Measurements from ENCODE around the gene THEM5.
"Not testable (repeated sequence)": the region's sequence is repeated elsewhere in the genome, so short reads cannot be mapped to it uniquely, and the experiment has no call there.

The THEM5 gene

DNA sequence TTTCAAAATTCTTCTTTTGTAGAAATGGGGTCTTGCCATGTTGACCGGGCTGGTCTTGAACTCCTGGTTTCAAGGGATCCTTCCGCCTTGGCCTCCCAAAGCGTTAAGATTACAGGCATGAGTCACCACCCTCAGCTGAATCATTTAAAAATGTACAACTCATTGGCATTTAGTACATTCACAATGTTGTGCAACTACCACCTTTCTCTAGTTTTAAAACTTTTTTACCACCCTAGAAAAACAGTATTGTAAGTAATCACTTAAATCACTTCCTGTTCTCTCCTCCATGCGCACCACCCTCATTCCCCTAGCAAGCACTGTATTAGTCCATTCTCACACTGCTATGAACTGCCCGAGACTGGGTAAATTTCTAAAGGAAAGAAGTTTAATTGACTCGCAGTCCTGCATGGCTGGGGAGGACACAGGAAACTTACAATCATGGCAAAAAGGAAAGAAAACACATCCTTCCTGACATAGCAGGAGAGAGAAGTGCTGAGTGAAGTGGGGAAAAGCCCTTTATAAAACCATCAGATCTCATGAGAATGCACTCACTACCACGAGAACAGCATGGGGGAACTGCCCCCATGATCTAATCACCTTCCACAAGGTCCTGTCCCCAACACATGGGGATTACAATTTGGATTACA lies 14.4 kb upstream of the THEM5 start:
- no peak for DNase-seq (ENCODE audit: low read depth)

DNA sequence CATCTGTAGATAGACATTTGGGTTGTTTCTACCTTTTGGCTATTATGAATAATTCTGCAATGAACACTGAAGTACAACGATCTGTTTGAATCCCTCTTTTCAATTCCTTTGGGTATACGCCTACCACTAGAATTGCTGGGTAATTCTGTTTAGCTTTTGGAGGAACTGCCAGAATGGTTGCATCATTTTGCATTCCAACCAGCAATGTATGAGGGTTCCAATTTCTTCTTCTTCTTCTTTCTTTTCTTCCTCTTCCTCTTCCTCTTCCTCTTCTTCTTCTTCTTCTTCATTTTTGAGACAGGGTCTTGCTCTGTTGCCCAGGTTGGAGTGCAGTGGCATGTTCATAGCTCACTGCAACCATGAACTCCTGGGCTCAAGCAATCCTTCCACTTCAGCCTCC lies 13.8 kb upstream of the THEM5 start:
- DNase-seq (ENCODE audit: low read depth): no peak

DNA sequence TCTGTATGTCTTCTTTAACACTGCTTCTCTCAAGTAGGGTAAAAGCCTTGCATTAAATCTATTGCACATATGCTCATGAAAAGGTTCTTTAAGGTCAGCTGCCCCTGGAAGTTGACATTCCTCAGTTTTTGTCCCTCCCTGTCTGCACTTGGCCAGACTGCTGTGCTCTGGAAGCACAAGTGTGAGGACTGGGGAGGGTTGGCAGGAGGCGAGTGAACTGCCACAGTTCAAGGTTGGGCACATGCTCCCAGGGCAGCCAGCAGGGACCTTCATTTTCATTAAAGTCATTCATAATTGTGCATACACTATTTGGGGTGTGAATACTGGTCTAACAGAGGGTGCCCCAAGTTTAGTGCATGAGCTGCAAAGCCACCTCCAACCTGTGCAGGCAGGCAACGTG lies 10.9 kb upstream of the THEM5 start:
- no peak for DNase-seq (ENCODE audit: low read depth)

GRCh38 chr1:151862604-151863003 lies 9.1 kb upstream of the THEM5 start:
- DNase-seq (ENCODE audit: low read depth): no peak

DNA sequence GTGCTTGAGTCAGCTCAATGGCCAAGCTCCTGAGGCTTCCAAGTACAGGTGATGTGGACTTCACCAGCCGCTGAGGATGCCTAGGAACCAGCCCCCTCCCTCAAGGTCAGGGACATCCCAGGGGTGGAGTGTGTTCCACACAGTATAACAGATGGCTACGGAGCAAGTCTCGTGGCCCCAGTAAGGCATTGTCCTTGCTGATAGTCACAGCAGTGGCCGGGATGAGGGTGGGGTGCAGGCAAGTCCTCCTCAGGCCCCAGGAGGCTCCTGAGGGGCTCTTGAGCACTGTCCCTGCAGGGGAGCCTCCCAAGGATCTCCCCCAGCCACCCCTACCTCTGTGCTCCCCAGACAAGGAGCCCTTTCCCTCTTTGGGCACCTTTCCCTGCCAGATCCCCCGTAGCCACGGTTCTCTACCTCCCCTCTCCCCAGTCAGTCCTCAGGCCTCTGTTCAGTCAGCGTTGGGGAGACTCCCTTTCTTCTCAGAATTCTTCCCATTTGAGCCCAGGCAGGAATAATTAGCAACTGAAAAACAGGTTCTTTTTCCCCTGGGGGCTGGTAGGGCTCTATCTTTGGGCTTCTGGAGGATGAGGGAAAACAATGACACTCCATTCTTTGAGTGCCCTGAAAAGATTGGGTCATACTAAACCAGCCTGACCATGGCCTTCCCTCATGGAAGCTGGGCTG lies 7.1 kb upstream of the THEM5 start:
- no peak for DNase-seq (ENCODE audit: low read depth)

GRCh38 chr1:151859891-151860293 lies 6.4 kb upstream of the THEM5 start:
- DNase-seq (ENCODE audit: low read depth): no peak

GRCh38 chr1:151858886-151859665 lies 5.6 kb upstream of the THEM5 start:
- no peak for DNase-seq (ENCODE audit: low read depth)

GRCh38 chr1:151858030-151858746 lies 4.7 kb upstream of the THEM5 start:
- DNase-seq (ENCODE audit: low read depth): no peak

- DNase-seq (ENCODE audit: low read depth): no peak
Observed at GRCh38 chr1:151855933-151856332, 2.4 kb upstream of the THEM5 start.

- DNase-seq (ENCODE audit: low read depth): not testable (repeated sequence)
Observed at GRCh38 chr1:151855516-151855915, 2.0 kb upstream of the THEM5 start.

DNA sequence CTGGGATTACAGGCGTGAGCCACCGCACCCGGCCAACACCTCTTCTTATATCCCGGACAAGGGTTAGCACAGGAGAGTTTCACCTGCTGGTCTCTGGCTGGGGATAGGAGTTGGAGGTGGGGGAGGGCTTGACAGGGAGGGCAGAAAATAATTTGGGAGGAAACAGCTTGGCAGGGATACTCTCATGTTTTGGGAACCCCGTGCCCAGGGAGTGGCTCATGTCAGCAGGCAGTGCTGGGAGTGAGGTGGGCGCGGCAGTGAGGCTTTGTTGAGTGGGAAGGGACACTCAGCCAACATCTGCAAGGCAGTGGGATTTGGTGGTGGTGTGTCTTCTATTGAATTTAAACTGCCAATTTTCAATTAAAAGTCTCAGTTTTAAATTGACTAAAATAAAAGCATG lies 1.1 kb upstream of the THEM5 start:
- DNase-seq (ENCODE audit: low read depth): no peak

DNA sequence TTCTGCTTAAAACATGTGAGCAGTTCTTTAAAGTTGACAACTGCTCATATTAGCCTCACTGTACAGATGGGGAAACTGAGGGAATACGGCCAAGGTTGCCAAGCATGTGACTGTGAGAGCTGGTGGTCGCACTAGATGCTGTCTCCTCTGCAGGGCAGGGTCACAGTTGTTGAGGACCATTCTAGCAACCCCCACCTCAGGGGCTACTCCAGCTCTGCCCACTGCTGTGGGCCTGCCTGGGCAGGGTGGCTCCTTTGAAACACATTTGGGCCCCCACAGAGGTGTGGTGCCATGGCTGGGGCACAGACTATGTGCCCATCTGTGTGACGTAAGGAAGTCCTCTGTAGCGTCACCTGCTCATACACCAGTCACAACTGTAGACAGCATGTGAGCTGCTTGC lies 779 bp downstream of the THEM5 start:
- DNase-seq (ENCODE audit: low read depth): no peak

- no peak for DNase-seq (ENCODE audit: low read depth)
Observed at GRCh38 chr1:151851886-151852285, 1.6 kb downstream of the THEM5 start.

GRCh38 chr1:151849871-151850270 lies 3.6 kb downstream of the THEM5 start:
- DNase-seq (ENCODE audit: low read depth): no peak

GRCh38 chr1:151849126-151849525 lies 4.4 kb downstream of the THEM5 start:
- no peak for DNase-seq (ENCODE audit: low read depth)

DNA sequence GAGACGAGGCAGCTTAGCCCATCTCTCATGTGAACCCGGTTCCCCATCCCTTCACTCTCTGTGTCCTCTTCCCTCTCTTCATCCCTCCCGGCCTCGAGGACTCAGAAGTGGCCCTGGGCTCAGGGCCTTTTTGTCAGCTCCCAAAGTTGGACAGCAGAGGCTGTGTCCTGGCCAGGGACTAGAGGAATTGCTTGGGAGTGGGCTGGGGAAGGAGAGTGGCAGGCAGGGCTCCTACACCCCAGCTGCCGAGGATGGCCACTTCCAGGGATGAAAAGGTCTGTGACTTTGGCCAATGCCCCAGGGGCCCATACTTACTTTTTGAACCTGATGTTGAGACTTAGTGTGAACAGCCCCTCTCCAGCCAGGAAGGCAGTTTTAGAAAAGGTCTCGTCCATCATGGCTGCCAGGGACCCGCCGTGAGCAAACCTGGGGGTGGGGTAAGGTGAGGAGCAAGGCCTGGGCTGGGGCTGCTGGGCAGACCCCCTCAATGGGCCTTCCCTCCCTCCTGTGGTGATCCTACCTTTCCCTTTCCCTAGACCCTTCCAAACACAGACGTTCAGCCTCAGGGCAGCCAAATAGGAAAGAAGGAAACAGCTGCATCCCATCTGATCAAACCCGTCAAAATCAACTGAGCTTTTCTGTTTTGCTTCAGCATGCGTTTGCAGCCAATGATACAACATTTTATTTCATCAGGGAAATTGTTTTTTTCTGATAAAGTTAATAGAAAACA lies 5.5 kb downstream of the THEM5 start:
- no peak for DNase-seq (ENCODE audit: low read depth)

DNA sequence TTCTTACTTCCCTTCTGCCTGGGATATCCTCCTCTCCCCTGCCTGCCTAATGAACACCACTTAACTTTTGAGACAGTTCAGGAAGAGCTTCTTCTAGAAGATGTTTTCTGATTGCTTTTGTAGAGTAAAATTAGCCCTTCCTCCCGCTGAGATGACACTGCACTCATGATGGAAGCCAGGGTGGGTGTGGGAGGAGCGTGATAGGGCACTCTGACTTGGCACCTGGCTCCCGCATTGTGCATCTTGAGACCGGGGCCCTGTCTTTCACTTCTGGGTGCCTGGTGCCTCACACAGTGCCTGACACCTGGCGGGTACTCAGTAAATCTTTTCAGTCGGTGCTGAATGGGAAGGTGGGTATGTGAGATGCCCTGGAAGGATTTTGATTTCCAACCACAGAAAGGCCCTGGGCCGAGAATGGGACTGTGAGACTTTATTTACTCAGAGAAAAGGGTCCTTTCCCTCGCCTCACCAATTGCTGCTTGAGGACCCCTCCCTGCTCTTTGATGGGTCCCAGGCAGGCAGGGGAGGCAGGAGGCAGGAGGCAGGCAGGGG lies 6.8 kb downstream of the THEM5 start:
- no peak for DNase-seq (ENCODE audit: low read depth)

DNA sequence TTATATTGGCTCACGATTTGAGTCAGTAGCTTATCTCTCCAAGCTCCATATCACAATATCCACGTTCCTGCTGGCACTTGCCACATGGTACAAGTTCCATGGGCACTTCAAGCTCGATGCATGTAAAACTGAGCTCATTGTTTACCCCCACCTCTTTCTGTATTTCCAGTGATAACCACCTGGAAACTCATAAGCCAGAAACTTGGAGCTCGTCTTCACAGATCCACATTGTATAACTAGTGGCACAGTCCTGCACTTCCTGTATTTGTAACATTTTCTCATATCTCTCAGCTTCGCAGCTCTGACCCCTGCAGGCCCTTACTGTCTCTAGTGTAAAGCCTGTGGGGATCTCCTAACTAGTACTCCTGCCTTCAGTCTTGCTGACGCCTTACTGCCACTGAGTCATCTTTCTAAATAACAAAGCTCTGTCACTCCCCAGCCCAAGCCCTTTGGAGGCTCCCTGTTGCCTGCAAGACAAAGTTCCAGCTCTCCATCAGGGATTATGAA lies 7.4 kb downstream of the THEM5 start:
- DNase-seq (ENCODE audit: low read depth): no peak

DNA sequence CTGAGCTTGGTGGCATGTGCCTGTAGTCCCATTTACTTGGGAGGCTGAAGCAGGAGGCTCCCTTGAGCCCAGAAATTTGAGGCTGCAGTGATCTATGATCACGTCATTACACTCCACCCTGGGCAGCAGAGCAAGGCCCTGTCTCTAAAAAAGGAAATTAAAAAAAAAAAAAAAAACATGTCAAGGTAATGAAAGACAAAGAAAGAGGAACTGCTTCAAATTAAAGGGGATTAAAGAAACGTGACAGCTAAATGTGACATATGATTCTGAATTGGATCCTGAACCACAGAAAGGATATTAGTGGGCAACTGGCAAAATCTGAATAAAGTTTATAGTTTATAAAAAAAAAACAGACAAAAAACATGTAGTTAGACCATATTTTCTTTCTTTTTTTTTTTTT lies 10.1 kb downstream of the THEM5 start:
- no peak for DNase-seq (ENCODE audit: low read depth)

DNA sequence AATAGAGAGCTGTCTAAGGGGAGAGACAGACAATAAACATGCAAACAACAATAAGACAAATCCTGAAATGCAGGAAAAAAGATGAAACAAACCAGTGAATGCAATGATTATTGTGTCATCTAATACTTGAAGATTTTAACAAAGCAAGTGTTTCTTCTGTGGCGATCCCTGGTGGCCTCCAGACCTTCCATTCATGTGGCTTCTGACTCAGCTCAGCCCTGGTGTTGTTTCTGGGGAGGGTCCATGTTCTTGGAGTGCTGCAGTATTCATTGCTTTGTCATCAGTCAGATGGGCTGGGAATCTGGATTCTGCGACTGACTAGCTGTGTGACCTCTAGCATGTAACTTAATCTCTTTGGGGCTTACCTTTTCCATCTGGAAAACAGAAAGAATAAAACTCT lies 12.4 kb downstream of the THEM5 start:
- DNase-seq (ENCODE audit: low read depth): no peak

DNA sequence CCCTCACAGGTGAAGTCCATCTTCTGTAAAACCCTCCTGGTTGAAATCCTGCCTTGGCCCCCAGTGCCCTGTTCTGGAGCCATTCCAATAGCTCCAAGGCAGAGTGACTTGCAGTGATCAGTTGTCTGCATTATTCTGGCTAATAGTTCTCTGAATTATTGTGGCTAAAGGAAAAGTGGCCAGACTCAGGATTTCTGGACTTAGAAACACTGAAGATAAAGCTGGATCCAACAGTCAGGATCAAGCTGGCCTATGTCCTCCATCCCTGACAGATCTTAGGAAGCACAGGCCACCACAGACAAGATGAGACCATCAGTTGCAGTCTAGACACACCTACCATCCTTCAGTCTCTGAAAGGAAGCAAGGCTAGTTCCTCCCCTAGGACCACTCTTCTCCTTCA lies 13.1 kb downstream of the THEM5 start:
- no peak for DNase-seq (ENCODE audit: low read depth)
